HepG2 (cell line): ENCODE results near the gene OVAAL.

Source experiments
- CCAR2 ChIP-seq: fragments of 200-400 bp; formaldehyde crosslinking; optimal IDR thresholded peaks from 2 replicates; pipeline ENCODE3; 2018; ENCODE audit warnings: low read depth, mild to moderate bottlenecking, low read length, moderate library complexity
- CTCF ChIP-seq: sonication (generic); formaldehyde crosslinking; IDR thresholded peaks from 2 replicates; pipeline ENCODE4 v1.5.0; 2020; ENCODE audit warnings: mild to moderate bottlenecking, missing genetic modification reagents, moderate library complexity
- HNRNPL ChIP-seq: fragments of 200-400 bp; formaldehyde crosslinking; IDR thresholded peaks from 2 replicates; pipeline ENCODE4 v1.6.1; 2017; ENCODE audit warnings: mild to moderate bottlenecking, low read depth, low read length
- MTA1 ChIP-seq: sonication (generic); formaldehyde crosslinking; IDR thresholded peaks from 2 replicates; pipeline ENCODE4 v1.4.0; 2020; ENCODE audit warnings: missing genetic modification reagents, mild to moderate bottlenecking, borderline replicate concordance
- POLR2A ChIP-seq, 2 experiments: IDR thresholded peaks; 2 replicates each; pipeline ENCODE4 v1.6.1; 2011; ENCODE audit warnings: low read depth in 2 of 2, low read length in 2 of 2, mild to moderate bottlenecking in 1 of 2, moderate library complexity in 1 of 2; ENCODE audit not compliant: insufficient read depth in 1 of 2
- SETDB1 ChIP-seq: sonication (generic); formaldehyde crosslinking; IDR thresholded peaks from 2 replicates; pipeline ENCODE4 v1.5.1; 2020; ENCODE audit warnings: missing genetic modification reagents, mild to moderate bottlenecking, borderline replicate concordance
- ZNF263 ChIP-seq: sonication (generic); formaldehyde crosslinking; IDR thresholded peaks from 2 replicates; pipeline ENCODE4 v1.4.0; 2020; ENCODE audit warnings: missing genetic modification reagents
- ZNF556 ChIP-seq: sonication (generic); formaldehyde crosslinking; IDR thresholded peaks from 2 replicates; pipeline ENCODE4 v1.4.0; 2020; ENCODE audit warnings: mild to moderate bottlenecking, missing genetic modification reagents, borderline replicate concordance
- ZNF607 ChIP-seq: sonication (generic); formaldehyde crosslinking; IDR thresholded peaks from 2 replicates; pipeline ENCODE4 v1.5.1; 2020; ENCODE audit warnings: missing genetic modification reagents, mild to moderate bottlenecking, borderline replicate concordance
- TF ChIP-seq, protein P1 (sequence below): sonication (generic); formaldehyde crosslinking; IDR thresholded peaks from 2 replicates; pipeline ENCODE4 v1.4.0; 2020; ENCODE audit warnings: missing genetic modification reagents
- TF ChIP-seq, protein P2 (sequence below): sonication (generic); formaldehyde crosslinking; IDR thresholded peaks from 2 replicates; pipeline ENCODE4 v1.4.0; 2020; ENCODE audit warnings: mild to moderate bottlenecking, missing genetic modification reagents
- TF ChIP-seq, protein P3 (sequence below), 2 experiments: IDR thresholded peaks; 2 replicates each; pipeline ENCODE4 v1.6.1; 2011 to 2012; ENCODE audit warnings: low read length in 2 of 2, borderline replicate concordance in 1 of 2, low read depth in 1 of 2, mild to moderate bottlenecking in 1 of 2, moderate library complexity in 1 of 2

- TF ChIP-seq MTA1 (CRISPR knock-in tag) (no peak), HNRNPL (no peak), ZNF263 (no peak), ZNF607 (no peak), SETDB1 (CRISPR knock-in tag) (no peak), POLR2A (IDR thresholded peaks at IDR 0.05; ENCODE audit: insufficient read depth in 1 of 2, low read depth in 2 of 2, low read length in 2 of 2) (no peak), CTCF (CRISPR knock-in tag) (no peak), CCAR2 (no peak), ZNF556 (CRISPR knock-in tag) (no peak)
- TF ChIP-seq, protein P1, sequence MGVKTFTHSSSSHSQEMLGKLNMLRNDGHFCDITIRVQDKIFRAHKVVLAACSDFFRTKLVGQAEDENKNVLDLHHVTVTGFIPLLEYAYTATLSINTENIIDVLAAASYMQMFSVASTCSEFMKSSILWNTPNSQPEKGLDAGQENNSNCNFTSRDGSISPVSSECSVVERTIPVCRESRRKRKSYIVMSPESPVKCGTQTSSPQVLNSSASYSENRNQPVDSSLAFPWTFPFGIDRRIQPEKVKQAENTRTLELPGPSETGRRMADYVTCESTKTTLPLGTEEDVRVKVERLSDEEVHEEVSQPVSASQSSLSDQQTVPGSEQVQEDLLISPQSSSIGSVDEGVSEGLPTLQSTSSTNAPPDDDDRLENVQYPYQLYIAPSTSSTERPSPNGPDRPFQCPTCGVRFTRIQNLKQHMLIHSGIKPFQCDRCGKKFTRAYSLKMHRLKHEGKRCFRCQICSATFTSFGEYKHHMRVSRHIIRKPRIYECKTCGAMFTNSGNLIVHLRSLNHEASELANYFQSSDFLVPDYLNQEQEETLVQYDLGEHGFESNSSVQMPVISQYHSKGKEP (CRISPR knock-in tag), result no peak
- TF ChIP-seq, protein P2, sequence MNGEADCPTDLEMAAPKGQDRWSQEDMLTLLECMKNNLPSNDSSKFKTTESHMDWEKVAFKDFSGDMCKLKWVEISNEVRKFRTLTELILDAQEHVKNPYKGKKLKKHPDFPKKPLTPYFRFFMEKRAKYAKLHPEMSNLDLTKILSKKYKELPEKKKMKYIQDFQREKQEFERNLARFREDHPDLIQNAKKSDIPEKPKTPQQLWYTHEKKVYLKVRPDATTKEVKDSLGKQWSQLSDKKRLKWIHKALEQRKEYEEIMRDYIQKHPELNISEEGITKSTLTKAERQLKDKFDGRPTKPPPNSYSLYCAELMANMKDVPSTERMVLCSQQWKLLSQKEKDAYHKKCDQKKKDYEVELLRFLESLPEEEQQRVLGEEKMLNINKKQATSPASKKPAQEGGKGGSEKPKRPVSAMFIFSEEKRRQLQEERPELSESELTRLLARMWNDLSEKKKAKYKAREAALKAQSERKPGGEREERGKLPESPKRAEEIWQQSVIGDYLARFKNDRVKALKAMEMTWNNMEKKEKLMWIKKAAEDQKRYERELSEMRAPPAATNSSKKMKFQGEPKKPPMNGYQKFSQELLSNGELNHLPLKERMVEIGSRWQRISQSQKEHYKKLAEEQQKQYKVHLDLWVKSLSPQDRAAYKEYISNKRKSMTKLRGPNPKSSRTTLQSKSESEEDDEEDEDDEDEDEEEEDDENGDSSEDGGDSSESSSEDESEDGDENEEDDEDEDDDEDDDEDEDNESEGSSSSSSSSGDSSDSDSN (CRISPR knock-in tag), result no peak
- TF ChIP-seq, protein P3, sequence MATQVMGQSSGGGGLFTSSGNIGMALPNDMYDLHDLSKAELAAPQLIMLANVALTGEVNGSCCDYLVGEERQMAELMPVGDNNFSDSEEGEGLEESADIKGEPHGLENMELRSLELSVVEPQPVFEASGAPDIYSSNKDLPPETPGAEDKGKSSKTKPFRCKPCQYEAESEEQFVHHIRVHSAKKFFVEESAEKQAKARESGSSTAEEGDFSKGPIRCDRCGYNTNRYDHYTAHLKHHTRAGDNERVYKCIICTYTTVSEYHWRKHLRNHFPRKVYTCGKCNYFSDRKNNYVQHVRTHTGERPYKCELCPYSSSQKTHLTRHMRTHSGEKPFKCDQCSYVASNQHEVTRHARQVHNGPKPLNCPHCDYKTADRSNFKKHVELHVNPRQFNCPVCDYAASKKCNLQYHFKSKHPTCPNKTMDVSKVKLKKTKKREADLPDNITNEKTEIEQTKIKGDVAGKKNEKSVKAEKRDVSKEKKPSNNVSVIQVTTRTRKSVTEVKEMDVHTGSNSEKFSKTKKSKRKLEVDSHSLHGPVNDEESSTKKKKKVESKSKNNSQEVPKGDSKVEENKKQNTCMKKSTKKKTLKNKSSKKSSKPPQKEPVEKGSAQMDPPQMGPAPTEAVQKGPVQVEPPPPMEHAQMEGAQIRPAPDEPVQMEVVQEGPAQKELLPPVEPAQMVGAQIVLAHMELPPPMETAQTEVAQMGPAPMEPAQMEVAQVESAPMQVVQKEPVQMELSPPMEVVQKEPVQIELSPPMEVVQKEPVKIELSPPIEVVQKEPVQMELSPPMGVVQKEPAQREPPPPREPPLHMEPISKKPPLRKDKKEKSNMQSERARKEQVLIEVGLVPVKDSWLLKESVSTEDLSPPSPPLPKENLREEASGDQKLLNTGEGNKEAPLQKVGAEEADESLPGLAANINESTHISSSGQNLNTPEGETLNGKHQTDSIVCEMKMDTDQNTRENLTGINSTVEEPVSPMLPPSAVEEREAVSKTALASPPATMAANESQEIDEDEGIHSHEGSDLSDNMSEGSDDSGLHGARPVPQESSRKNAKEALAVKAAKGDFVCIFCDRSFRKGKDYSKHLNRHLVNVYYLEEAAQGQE (IDR thresholded peaks at IDR 0.05; ENCODE audit: borderline replicate concordance in 1 of 2, low read depth in 1 of 2, low read length in 2 of 2), result no peak
Measured at GRCh38 chr1:180534214-180534613, 24.6 kb upstream of the OVAAL start.
